WERI-Rb-1 (cell line): ENCODE measurements around the gene GSN.

ENCODE experiments used
- DNase-seq: peaks from one replicate; pipeline ENCODE4 v3.0.0-alpha.2; 2020
- H3K27ac ChIP-seq: fragments of 250-450 bp; sonication (Bioruptor Pico); 2 replicates; pipeline ENCODE4 v1.5.1; 2020; ENCODE audit warnings: mild to moderate bottlenecking, moderate library complexity
- H3K27me3 ChIP-seq: fragments of 250-450 bp; sonication (Bioruptor Pico); 2 replicates; pipeline ENCODE4 v1.5.1; 2021; ENCODE audit warnings: mild to moderate bottlenecking, low read depth, moderate library complexity; ENCODE audit not compliant: insufficient read depth, severe bottlenecking
- H3K36me3 ChIP-seq: fragments of 250-450 bp; sonication (Bioruptor Pico); 2 replicates; pipeline ENCODE4 v1.5.1; 2020; ENCODE audit warnings: mild to moderate bottlenecking, moderate library complexity
- H3K4me3 ChIP-seq: 2 replicates; pipeline ENCODE4 v1.5.1; 2011; ENCODE audit warnings: low read depth, mild to moderate bottlenecking, control low read depth, low read length
- H3K9me3 ChIP-seq: fragments of 250-450 bp; sonication (Bioruptor Pico); 2 replicates; pipeline ENCODE4 v1.5.1; 2021; ENCODE audit warnings: mild to moderate bottlenecking, moderate library complexity; ENCODE audit not compliant: severe bottlenecking
- TF ChIP-seq, protein P1 (sequence below): IDR thresholded peaks from 2 replicates; pipeline ENCODE4 v1.5.1; 2011; ENCODE audit warnings: low read depth, mild to moderate bottlenecking, control low read depth, inconsistent platforms, low read length

The GSN gene

DNA sequence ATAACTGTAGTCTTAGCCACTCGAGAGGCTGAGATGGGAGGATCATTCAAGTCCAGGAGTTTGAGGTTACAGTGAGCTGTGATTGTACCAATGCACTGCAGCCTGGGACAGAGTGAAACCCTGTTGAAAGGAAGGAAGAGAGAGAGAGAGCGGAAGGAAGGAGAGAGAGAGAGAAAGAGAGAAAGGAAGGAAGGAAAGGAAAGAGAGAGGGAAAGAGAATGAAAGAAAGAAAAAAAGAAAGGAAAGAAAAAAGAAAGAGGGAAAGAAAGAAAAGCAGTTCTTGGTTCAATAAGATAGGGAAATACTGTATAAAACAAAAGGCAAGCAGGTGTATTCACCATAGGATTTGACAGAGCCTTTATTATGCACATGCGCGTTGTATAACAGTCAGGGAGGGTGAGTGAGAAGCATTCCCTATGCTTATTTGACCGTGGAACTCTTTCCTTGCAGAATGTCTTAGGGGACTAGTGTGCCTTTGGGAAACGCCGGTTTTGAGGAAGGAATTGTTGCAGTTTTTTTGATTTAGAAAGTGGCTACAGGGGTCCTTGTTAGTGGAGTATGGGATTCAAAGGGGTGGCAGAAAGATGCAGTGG, 42.0 kb downstream of the GSN start:
- Histone ChIP-seq H3K36me3 (no peaks in the 10 kb centered on the region), H3K9me3 (no peaks in the 10 kb centered on the region), H3K27ac (no peak overlapping the region)

DNA sequence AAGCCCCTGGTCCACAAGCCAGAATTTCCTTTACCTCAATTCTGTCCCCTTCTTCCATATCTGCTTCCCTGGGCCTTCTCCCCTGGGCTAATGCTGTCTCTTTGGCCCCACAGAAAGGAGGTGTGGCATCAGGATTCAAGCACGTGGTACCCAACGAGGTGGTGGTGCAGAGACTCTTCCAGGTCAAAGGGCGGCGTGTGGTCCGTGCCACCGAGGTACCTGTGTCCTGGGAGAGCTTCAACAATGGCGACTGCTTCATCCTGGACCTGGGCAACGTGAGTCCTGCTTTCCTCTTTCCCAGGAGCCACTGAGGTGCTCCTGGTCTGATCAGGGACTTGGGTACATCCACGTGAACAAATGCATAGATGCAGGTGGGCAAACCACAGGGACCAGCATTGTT, 42.6 kb downstream of the GSN start:
- H3K36me3 ChIP-seq = no peaks in the 10 kb centered on the region; the same call in 1 of the 2 replicates
- no peaks in the 10 kb centered on the region for H3K27me3 ChIP-seq
- TF ChIP-seq, protein P1, sequence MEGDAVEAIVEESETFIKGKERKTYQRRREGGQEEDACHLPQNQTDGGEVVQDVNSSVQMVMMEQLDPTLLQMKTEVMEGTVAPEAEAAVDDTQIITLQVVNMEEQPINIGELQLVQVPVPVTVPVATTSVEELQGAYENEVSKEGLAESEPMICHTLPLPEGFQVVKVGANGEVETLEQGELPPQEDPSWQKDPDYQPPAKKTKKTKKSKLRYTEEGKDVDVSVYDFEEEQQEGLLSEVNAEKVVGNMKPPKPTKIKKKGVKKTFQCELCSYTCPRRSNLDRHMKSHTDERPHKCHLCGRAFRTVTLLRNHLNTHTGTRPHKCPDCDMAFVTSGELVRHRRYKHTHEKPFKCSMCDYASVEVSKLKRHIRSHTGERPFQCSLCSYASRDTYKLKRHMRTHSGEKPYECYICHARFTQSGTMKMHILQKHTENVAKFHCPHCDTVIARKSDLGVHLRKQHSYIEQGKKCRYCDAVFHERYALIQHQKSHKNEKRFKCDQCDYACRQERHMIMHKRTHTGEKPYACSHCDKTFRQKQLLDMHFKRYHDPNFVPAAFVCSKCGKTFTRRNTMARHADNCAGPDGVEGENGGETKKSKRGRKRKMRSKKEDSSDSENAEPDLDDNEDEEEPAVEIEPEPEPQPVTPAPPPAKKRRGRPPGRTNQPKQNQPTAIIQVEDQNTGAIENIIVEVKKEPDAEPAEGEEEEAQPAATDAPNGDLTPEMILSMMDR = no peak
- H3K9me3 ChIP-seq = no peaks in the 10 kb centered on the region
- H3K27ac ChIP-seq = no peak overlapping the region
- H3K4me3 ChIP-seq = no peak overlapping the region
- DNase-seq = no peak

More for the DNA sequence above, 42.0 kb downstream of the GSN start:
- Histone ChIP-seq H3K27me3 (no peaks in the 10 kb centered on the region), H3K4me3 (no peak overlapping the region)
- no peak for DNase-seq
- TF ChIP-seq, protein P1 = no peak

DNA sequence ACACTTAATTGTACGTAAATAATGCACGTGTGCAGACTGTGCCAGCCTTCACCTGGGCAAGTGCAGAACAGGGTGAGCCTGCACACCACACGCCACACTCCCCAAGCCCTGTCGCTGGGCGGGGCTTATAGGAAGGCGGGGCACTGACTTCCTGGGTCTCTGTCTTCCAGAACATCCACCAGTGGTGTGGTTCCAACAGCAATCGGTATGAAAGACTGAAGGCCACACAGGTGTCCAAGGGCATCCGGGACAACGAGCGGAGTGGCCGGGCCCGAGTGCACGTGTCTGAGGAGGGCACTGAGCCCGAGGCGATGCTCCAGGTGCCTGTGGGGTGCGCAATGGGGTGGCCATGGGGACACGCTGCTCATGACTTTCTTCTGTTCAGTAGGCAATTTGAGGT, 44.2 kb downstream of the GSN start:
- no peak overlapping the region for H3K4me3 ChIP-seq
- DNase-seq = no peak
- no peaks in the 10 kb centered on the region; the same call in 1 of the 2 replicates for H3K36me3 ChIP-seq
- H3K27me3 ChIP-seq = no peaks in the 10 kb centered on the region
- TF ChIP-seq, protein P1 = no peak
- no peak overlapping the region for H3K27ac ChIP-seq
- H3K9me3 ChIP-seq = no peaks in the 10 kb centered on the region

DNA sequence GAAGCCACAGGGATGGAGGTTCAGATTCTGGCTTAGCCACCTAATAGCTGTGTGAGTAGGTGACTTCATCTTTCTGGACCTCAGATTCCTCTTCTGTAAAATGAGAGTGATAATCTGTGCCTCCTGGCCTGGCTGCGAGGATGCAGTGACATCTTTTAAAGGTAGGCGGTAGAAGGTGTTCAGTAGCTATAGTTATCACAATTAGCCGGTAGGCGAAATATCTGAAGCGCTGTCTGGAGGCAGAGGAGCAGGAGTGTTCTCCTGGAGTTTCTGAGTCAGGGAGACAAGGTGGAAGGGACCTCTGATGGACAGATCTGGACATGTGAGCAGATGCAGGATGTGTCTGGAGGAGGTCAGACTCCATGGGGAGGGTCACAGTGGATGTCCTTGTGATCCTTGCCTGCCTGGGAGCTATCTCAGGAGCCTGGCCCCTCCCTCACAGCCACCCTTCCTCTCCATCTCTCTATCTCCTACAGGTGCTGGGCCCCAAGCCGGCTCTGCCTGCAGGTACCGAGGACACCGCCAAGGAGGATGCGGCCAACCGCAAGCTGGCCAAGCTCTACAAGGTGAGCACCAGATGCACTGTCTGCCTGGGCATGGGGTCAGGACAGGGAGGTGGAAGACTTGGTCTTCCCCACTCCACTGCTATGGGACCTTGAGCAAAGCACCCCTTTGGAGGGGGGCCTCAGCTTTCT, 45.6 kb downstream of the GSN start:
- no peaks in the 10 kb centered on the region; the same call in 1 of the 2 replicates for H3K36me3 ChIP-seq

DNA sequence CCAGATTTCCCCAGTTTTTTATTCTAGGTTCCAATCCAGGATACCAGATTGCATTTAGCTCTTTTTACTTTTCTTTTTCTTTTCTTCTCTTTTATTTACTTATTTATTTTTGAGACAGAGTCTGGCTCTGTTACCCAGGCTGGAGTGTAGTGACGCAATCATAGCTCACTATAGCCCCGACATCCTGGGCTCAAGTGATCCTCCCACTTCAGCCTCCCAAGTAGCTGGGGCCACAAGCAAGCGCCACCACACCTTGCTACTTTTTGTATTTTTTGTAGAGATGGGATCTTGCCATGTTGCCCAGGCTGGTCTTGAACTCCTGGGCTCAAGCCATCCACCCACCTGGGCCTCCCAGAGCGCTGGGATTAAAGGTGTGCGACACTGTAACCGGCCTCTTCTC, 48.4 kb downstream of the GSN start:
- no peak overlapping the region for H3K27ac ChIP-seq
- H3K4me3 ChIP-seq = no peak overlapping the region
- H3K27me3 ChIP-seq = no peaks in the 10 kb centered on the region
- H3K36me3 ChIP-seq = no peaks in the 10 kb centered on the region; the same call in 1 of the 2 replicates
- H3K9me3 ChIP-seq = no peaks in the 10 kb centered on the region
- TF ChIP-seq, protein P1 = no peak
- DNase-seq = no peak

More for the DNA sequence above, 45.6 kb downstream of the GSN start:
- Histone ChIP-seq H3K27ac (no peak overlapping the region), H3K4me3 (no peak overlapping the region), H3K9me3 (no peaks in the 10 kb centered on the region), H3K27me3 (no peaks in the 10 kb centered on the region)
- TF ChIP-seq, protein P1 = no peak
- no peak for DNase-seq
